SHP77 (cell line): ENCODE results near the gene HOXA11.

Experiments
- DNase-seq, 2 experiments: peaks; one replicate each; lab custom pipeline; 2025; lab: John Stamatoyannopoulos, UW

HOXA11 gene

DNA sequence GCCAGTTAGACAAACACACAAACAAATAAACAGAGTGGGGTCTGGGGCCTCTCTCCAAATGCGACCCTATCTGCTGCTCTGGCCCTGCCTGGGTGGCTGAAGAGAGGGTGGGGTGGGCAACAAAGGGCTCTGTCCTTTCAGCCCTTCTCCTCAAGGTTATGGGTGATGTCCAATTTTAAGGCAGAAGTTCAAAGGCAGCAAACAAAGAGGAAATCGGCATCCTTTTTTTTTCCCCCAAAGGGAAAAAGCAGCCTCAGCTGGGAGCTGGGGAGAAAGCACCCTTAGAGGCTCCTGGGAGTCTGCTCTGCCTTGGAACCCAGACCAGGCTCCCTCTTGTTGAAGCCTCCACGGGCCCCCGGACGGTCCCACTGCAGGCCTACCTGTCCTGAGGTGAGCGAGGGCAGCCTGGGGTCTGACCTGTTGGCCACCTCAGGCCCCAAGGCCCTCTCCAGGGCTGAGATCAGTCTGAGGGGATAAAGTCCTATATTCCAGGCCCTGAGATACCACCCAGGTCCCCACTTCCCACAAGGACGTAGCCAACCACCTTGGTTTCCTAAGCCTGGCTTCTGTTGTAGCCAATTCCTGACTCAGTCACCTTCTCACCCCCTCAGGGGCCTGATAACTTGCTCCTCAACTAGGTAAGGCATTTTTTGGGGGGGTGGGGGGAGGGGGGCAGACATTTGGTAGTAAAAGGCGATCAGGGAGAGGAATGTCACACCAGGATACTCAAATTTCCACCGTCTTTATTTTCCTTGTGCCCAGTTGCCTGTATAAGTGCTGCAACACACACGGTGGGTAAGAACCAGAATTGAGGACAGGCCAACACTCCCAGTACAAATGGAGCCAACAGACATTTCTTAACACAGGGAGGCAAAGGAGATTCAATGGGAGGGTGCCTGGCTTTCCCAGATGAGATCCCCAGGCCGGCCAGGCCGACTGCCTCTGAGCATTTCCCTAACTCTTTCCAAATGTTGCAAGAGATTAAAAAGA lies 4.3 kb downstream of the HOXA11 start:
- DNase-seq = no peak

DNA sequence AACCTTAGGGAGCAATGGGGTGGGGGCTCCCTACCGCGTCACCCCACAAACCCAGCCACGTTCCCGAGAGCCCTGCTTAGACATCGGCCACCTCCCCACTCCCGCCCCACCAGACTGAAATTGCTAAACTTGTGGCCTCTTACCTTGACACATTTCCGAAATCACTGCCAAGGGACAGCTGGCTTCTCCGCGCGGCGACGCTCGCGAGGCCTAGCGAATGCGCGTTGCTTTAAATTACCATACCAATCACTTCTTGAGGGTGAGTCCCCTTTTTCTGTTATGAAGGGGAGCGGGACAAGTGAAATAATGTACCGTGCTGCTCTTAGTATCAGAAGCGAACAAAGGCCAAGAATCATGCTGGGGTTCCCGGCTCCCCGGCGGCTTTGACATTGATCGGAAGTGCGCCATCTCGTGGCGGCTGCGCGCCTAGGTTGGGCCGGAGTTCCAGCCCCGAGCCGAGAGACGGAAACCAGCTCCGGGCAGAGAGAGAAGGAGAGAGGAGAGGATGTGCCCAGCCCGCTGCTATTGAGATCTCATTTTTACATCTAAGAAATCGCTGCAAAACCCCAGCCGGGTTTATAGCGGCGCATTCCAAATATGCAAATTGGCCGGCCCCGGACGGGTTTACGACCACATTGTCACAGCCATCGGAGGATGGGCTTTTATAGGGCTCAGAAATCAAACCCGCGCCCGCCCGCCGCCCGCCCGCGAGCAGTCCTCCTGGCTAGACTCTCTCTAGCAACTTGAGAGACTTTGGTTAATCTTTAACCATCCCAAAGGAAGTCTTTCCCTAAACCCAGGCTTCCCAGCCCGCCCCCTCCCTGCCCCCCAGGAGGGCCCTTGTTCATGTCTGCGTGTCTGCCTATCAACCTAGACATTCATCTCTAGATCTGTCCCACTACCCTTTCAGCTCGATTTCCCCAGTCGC lies 5.3 kb downstream of the HOXA11 start:
- peak in 1 of 2 experiments; percentile 14 for DNase-seq

DNA sequence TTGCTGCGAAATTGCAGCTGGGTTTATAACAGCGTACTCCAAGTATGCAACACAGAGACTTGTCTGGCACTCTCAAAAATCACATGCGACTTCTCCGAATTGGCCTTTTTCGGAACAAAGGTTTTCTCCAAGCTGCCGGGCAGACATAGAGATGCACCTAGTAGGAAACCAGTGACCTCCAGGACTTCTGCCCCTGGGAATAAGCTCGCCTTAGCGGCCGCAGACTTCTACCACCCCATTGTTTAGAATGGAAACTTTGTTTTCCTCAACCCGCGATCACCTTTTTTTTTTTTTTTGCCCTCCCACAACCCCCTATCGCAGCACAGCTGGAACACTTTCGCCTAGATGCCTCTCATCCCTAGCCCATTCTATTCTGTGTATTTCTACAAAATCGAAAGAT lies 6.0 kb downstream of the HOXA11 start:
- no peak for DNase-seq

- DNase-seq = no peak
Observed at GRCh38 chr7:27178366-27178765, 6.7 kb downstream of the HOXA11 start.

GRCh38 chr7:27177795-27178320 lies 7.2 kb downstream of the HOXA11 start:
- DNase-seq = no peak

GRCh38 chr7:27176962-27177794 lies 7.9 kb downstream of the HOXA11 start:
- DNase-seq = no peak

- DNase-seq = no peak
Observed at GRCh38 chr7:27176524-27176845, 8.5 kb downstream of the HOXA11 start.

DNA sequence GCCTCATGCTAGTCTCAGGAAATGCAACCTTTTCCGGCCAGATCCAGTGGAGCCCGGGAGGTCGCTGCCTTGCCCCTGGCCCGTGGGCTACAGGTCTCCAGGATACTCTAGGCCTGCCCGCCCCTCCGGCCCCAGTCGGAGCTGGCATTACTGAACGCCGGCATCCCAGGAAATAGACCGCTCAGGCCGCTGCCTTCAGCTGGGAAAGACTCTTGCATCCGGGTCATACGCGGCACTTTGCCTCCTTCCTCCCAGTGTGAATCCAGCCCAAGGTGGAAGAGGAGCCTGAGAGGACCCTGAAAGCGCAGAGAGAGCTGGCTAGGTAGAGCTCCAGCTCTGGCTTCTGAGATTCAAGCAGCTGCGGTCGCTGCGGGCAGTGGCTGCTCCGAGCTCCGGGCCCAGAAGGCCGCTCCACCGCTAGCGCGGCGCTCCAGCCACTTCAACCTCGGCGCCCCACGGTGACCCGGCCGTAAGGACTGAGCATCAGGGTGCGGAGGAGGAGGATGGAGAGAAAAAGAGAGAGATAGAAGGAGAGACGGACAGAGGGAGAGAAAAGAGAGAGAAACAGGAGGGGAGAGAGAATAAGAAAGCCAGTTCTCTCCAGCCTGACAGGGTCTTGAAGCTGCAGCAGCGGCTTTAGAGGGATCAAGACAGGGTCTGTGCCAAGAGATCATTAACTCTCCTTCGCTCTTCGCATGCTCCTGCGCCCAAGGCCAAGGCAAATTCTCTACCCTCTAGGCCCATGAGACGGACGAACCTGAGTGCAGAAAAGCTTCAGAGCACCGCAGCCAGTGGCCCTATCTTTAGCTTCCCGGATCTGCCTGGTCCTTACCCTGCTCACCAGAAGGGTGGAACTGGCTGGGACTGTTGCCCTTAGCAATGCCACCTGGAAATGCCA lies 9.2 kb downstream of the HOXA11 start:
- DNase-seq = no peak

DNA sequence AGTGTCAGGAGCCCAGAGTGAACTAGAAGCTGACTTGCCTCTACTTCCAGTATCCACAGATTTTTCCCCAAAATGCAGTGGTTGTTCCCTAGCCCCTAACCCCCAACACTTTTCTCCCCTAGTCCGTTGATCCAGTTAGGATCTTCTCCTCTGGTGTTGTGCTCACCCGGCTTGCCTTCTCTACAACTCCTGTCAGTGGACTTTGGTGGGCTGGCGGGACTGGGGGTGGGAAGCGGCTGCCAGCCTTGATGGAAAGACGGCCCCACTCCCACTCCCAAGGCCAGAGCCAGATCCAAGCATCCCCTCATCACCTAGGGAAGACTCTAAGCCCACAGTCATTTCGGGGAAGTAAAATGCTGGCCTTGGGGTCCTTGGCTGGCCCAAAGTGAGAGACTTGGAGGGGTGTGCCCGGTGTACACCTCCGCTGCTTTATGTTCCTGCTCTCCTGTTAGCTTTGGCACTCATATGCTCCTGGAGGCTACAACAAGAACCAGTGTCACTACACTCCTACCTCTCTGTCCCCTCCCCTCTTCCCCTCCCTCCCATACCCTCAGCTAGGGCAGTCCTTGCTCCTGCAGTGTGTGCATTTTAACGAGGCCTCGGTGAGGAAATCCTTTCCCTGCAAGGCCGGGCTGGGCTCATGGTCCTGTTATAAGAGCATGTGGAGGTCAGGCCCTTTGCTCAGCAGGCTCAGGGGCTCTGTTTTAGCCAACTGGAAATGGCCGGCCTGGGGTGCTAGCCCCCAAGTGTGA lies 10.0 kb downstream of the HOXA11 start:
- no peak for DNase-seq

DNA sequence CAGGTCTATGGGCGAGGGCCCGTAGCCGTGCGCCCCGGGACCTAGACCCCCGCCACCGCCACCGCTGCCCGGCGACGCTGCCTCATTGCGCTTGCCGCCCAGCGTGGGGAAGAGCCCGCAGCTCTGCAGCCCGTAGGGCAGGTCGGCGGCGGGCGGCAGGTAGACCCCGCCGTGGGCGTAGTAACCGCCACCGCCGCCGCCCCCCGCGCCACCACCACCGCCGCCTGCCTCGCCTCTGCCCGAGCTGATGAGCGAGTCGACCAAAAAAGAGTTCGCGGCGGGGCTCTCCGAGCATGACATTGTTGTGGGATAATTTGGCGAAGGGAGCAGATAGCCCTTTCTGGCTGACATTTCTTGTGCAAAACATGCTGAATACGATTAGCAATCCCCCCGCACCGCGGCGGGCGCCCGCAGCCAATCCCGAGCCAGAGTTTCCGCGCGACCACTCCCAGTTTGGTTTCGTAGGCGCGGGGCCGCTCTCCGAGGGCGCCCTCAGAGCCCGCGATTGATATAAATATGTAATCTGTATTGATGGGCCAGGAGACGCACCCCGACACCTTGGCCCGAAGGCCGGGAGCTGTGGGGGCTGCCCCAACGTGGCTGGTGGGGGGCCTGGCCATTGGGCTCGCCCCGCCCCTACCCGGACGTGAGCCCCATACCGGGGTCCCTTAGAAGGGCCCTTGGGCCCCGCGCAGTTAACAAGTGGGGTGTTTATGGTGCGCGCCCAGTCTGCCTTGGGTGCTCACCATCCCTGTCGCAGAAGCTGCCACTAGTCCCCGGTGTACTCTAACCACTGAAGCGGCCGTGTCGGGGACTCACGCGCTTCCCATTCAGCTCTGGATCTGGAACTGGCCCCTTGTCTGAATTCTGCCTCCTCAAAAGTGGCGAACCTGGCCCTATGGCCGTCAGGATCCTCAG lies 10.8 kb downstream of the HOXA11 start, which contains the start of gene HOXA10:
TSS of gene HOXA10 (minus strand) at position 365 of the 918 bp plus-strand sequence. CDS start at position 351, 14 bp downstream.
- DNase-seq = no peak

- DNase-seq = no peak
Observed at GRCh38 chr7:27173511-27173955, 11.5 kb downstream of the HOXA11 start.

DNA sequence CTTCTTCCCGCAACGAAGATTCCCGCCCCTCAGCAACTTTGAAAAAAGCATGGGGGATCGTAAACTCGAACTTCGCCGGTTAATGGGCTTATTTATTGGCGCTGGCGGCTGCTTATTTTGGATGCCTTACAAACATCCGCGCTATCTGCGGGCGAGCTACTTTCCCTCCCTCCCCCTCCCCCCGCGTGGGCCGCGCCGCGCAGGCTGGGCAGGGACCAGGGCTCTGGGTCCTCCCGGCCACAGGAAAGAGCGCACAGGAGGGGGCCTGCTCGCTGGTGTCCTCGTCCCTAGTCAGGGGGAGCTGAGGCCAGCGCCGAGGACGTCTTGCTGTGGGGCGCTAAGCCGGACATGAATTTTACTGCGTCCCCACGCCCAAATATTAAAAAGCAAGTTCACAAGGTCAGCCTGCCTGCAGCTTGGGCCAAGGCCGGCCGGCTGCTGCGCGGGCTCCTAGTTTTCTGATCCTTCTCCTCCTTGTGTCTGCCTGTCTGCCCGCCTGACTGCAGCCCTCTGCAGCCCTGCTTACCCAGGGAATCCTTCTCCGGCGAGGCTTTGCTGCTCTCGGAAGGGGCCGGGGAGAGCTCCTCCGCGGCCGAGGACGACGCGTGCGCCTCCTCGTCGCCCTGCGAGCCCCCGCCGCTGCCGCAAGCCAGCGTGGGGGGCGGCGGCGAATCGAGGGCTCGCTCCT lies 12.1 kb downstream of the HOXA11 start:
- DNase-seq = no peak

GRCh38 chr7:27172315-27172774 lies 12.7 kb downstream of the HOXA11 start:
- no peak for DNase-seq

GRCh38 chr7:27171637-27172314 lies 13.3 kb downstream of the HOXA11 start:
- DNase-seq = no peak

DNA sequence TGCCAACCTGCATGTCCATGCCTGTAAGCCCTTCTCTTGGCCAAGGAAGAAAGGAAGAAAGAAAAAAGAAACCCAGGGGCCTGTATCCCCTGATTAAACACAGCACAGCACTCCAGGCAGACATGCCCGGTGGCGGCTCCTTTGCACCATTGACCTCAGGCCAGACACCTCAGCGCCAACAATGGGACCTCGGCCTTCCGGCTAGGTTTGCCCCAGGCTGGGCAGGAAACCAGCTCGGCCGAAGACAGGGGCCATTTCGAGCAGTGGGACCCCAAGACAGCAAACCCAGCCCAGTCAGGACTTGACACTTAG lies 13.8 kb downstream of the HOXA11 start:
- DNase-seq = no peak

DNA sequence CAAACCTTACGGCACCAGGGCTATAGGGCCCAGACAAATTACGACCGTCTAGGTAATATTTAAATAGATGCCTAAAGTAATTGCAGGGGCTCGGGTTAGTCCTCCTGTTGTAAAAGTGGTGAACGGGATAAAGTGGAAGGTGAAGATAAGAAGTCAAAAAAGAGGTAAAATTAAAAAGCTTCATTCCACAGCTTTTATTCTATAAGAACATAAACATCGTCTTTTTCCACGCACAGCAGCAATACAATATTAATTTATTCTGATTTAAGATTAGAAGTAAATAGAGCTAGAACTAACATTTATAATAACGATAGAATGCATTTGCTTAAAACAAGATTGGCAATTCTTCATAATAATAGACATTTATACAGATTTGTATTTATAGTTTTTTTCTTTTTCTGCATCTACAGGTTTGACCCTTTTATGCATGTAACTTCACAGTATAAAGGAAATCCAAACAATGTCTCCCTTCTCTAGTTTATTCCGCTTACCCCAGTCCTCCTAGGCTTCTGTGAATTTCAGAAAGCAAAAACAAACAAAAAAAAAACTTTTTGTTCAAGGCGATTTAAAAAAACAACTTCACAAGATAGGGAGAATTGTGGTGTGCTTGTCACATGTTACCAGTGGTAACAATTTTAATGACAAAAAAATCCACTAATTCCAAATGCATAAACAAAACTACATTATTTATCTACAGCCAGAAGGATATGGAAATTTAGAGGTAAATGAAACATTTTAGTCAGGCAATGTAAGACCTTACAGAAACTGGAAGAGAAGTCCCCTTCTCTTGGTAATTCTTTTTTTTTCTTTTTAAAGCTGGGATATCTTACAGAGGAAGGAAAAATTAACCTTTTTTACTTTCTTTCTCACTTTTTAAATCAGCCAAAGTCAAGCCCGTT lies 14.4 kb downstream of the HOXA11 start:
- no peak for DNase-seq
